Measurements from ENCODE around the gene PPP2R5C.

The PPP2R5C gene

GRCh38 chr14:101835566-101835965 is 74.1 kb downstream of the PPP2R5C start:
- peak overlapping the region; percentile 55 for H3K18ac ChIP-seq (ENCODE audit: low read length)
- no peaks in the 10 kb centered on the region for H3K79me1 ChIP-seq (ENCODE audit: low read length)
- no peak overlapping the region for H3K4me2 ChIP-seq (ENCODE audit: low read length)
- no peak overlapping the region for H2BK12ac ChIP-seq (ENCODE audit: low read length)
- no peak for DNase-seq
- H3K4me1 ChIP-seq (ENCODE audit: control insufficient read depth in 1 of 2, insufficient read depth in 2 of 2, low read length in 2 of 2), result no peaks in the 10 kb centered on the region
- H3K9me3 ChIP-seq (ENCODE audit: insufficient read depth, low read depth, low read length), result no peaks in the 10 kb centered on the region
- no peak overlapping the region for H4K91ac ChIP-seq (ENCODE audit: low read depth, low read length)
- H3K79me2 ChIP-seq (ENCODE audit: control insufficient read depth, insufficient read depth, low read length, poor library complexity), result peaks cover 5% of the 10 kb centered on the region
- no peak overlapping the region for H3K14ac ChIP-seq (ENCODE audit: low read length)
- no peak overlapping the region for H2BK120ac ChIP-seq (ENCODE audit: insufficient read depth, low read length, poor library complexity)
- H3K27ac ChIP-seq (ENCODE audit: low read depth, low read length), result no peak overlapping the region
- H3K23ac ChIP-seq (ENCODE audit: low read length), result no peak overlapping the region
- peak overlapping the region; percentile 59 for H3K4ac ChIP-seq (ENCODE audit: low read depth, low read length)
- H3K9ac ChIP-seq (ENCODE audit: low read length), result no peak overlapping the region
- H4K8ac ChIP-seq (ENCODE audit: low read depth, low read length), result no peak overlapping the region
- H2AK5ac ChIP-seq (ENCODE audit: low read length), result no peak overlapping the region
- peak overlapping the region; percentile 69 for H2AFZ ChIP-seq (ENCODE audit: insufficient read depth, low read length, poor library complexity)
- no peak overlapping the region for H3K4me3 ChIP-seq (ENCODE audit: low read depth, low read length)
- H3K27me3 ChIP-seq (ENCODE audit: insufficient read depth, low read length), result no peaks in the 10 kb centered on the region
- WGBS (ENCODE audit: extremely low coverage, insufficient coverage, insufficient read length), result no CpG with 5 or more reads among the region's 11 CpGs
- peaks cover 6 to 9% of the 10 kb centered on the region in 2 experiments for H3K36me3 ChIP-seq (ENCODE audit: control insufficient read depth in 1 of 2, insufficient read depth in 2 of 2, low read length in 2 of 2)
- no peak overlapping the region for H2BK5ac ChIP-seq (ENCODE audit: low read depth, low read length, poor library complexity)
- H4K12ac ChIP-seq (ENCODE audit: low read depth, low read length), result no peak overlapping the region

DNA sequence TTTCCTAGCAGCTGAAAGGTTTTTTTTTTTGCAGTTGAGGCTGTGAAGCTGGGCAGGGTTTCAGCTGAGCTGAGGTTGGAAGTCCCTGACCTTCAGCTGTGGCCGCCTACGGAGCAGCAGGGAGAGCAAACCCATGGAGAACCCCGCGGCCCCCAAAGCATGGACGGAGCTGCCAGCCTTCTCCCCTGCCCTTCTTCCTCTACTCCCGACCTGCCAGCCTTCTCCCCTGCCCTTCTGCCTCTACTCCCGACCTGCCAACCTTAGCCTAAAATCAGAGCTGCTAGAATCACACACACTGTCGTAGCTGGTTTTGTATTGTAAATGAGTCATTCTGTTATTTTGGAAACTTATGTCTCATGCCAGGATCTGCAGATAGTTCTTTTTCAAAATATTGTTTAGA is 74.6 kb downstream of the PPP2R5C start:
- Histone ChIP-seq H3K27ac (ENCODE audit: low read depth, low read length) (no peak overlapping the region), H3K79me2 (ENCODE audit: control insufficient read depth, insufficient read depth, low read length, poor library complexity) (peaks cover 5% of the 10 kb centered on the region), H3K9me3 (ENCODE audit: insufficient read depth, low read depth, low read length) (no peaks in the 10 kb centered on the region), H3K23ac (ENCODE audit: low read length) (no peak overlapping the region), H2AFZ (ENCODE audit: insufficient read depth, low read length, poor library complexity) (no peak overlapping the region), H2BK12ac (ENCODE audit: low read length) (no peak overlapping the region), H3K4ac (ENCODE audit: low read depth, low read length) (no peak overlapping the region), H3K4me3 (ENCODE audit: low read depth, low read length) (no peak overlapping the region), H3K4me1 (ENCODE audit: control insufficient read depth in 1 of 2, insufficient read depth in 2 of 2, low read length in 2 of 2) (no peaks in the 10 kb centered on the region), H2AK5ac (ENCODE audit: low read length) (no peak overlapping the region), H3K4me2 (ENCODE audit: low read length) (no peak overlapping the region), H2BK5ac (ENCODE audit: low read depth, low read length, poor library complexity) (no peak overlapping the region), H4K12ac (ENCODE audit: low read depth, low read length) (no peak overlapping the region), H3K9ac (ENCODE audit: low read length) (no peak overlapping the region), H3K14ac (ENCODE audit: low read length) (no peak overlapping the region), H3K18ac (ENCODE audit: low read length) (no peak overlapping the region), H3K79me1 (ENCODE audit: low read length) (no peaks in the 10 kb centered on the region), H2BK120ac (ENCODE audit: insufficient read depth, low read length, poor library complexity) (no peak overlapping the region), H4K8ac (ENCODE audit: low read depth, low read length) (no peak overlapping the region), H4K91ac (ENCODE audit: low read depth, low read length) (no peak overlapping the region), H3K27me3 (ENCODE audit: insufficient read depth, low read length) (no peaks in the 10 kb centered on the region), H3K36me3 (ENCODE audit: control insufficient read depth in 1 of 2, insufficient read depth in 2 of 2, low read length in 2 of 2) (peaks cover 4 to 9% of the 10 kb centered on the region in 2 experiments)
- WGBS (ENCODE audit: extremely low coverage, insufficient coverage, insufficient read length), result no CpG with 5 or more reads among the region's 8 CpGs
- DNase-seq, result no peak

- H3K79me2 ChIP-seq (ENCODE audit: control insufficient read depth, insufficient read depth, low read length, poor library complexity), result peaks cover 5% of the 10 kb centered on the region
- no peak overlapping the region for H2BK5ac ChIP-seq (ENCODE audit: low read depth, low read length, poor library complexity)
- H3K18ac ChIP-seq (ENCODE audit: low read length), result no peak overlapping the region
- DNase-seq, result no peak
- H3K36me3 ChIP-seq (ENCODE audit: control insufficient read depth in 1 of 2, insufficient read depth in 2 of 2, low read length in 2 of 2), result peaks cover 3 to 6% of the 10 kb centered on the region in 2 experiments
- no peaks in the 10 kb centered on the region for H3K4me1 ChIP-seq (ENCODE audit: control insufficient read depth in 1 of 2, insufficient read depth in 2 of 2, low read length in 2 of 2)
- H3K27ac ChIP-seq (ENCODE audit: low read depth, low read length), result no peak overlapping the region
- H2AFZ ChIP-seq (ENCODE audit: insufficient read depth, low read length, poor library complexity), result no peak overlapping the region
- no CpG with 5 or more reads among the region's 5 CpGs for WGBS (ENCODE audit: extremely low coverage, insufficient coverage, insufficient read length)
- H2AK5ac ChIP-seq (ENCODE audit: low read length), result no peak overlapping the region
- no peak overlapping the region for H4K8ac ChIP-seq (ENCODE audit: low read depth, low read length)
- H3K79me1 ChIP-seq (ENCODE audit: low read length), result no peaks in the 10 kb centered on the region
- H2BK120ac ChIP-seq (ENCODE audit: insufficient read depth, low read length, poor library complexity), result no peak overlapping the region
- no peak overlapping the region for H3K4me2 ChIP-seq (ENCODE audit: low read length)
- H3K27me3 ChIP-seq (ENCODE audit: insufficient read depth, low read length), result no peaks in the 10 kb centered on the region
- H3K23ac ChIP-seq (ENCODE audit: low read length), result no peak overlapping the region
- H3K4ac ChIP-seq (ENCODE audit: low read depth, low read length), result no peak overlapping the region
- no peak overlapping the region for H3K4me3 ChIP-seq (ENCODE audit: low read depth, low read length)
- no peaks in the 10 kb centered on the region for H3K9me3 ChIP-seq (ENCODE audit: insufficient read depth, low read depth, low read length)
- no peak overlapping the region for H3K14ac ChIP-seq (ENCODE audit: low read length)
- H3K9ac ChIP-seq (ENCODE audit: low read length), result no peak overlapping the region
- no peak overlapping the region for H4K91ac ChIP-seq (ENCODE audit: low read depth, low read length)
- no peak overlapping the region for H2BK12ac ChIP-seq (ENCODE audit: low read length)
- H4K12ac ChIP-seq (ENCODE audit: low read depth, low read length), result no peak overlapping the region
These were observed 77.0 kb downstream of the PPP2R5C start for GRCh38 chr14:101838476-101838875.

- no peak overlapping the region for H3K9ac ChIP-seq (ENCODE audit: low read length)
- no peak overlapping the region for H3K18ac ChIP-seq (ENCODE audit: low read length)
- H3K27ac ChIP-seq (ENCODE audit: low read depth, low read length), result no peak overlapping the region
- H3K79me1 ChIP-seq (ENCODE audit: low read length), result no peaks in the 10 kb centered on the region
- no peaks in the 10 kb centered on the region for H3K27me3 ChIP-seq (ENCODE audit: insufficient read depth, low read length)
- no peak overlapping the region for H4K12ac ChIP-seq (ENCODE audit: low read depth, low read length)
- H2BK12ac ChIP-seq (ENCODE audit: low read length), result no peak overlapping the region
- no peak overlapping the region for H4K91ac ChIP-seq (ENCODE audit: low read depth, low read length)
- DNase-seq, result no peak
- H3K4me1 ChIP-seq (ENCODE audit: control insufficient read depth in 1 of 2, insufficient read depth in 2 of 2, low read length in 2 of 2), result no peaks in the 10 kb centered on the region
- no peak overlapping the region for H3K4me2 ChIP-seq (ENCODE audit: low read length)
- no peak overlapping the region for H3K14ac ChIP-seq (ENCODE audit: low read length)
- no peak overlapping the region for H3K4me3 ChIP-seq (ENCODE audit: low read depth, low read length)
- no peak overlapping the region for H4K8ac ChIP-seq (ENCODE audit: low read depth, low read length)
- H2AFZ ChIP-seq (ENCODE audit: insufficient read depth, low read length, poor library complexity), result no peak overlapping the region
- no CpG with 5 or more reads among the region's 11 CpGs for WGBS (ENCODE audit: extremely low coverage, insufficient coverage, insufficient read length)
- peaks cover 5% of the 10 kb centered on the region for H3K79me2 ChIP-seq (ENCODE audit: control insufficient read depth, insufficient read depth, low read length, poor library complexity)
- H3K23ac ChIP-seq (ENCODE audit: low read length), result no peak overlapping the region
- no peak overlapping the region for H2AK5ac ChIP-seq (ENCODE audit: low read length)
- H3K9me3 ChIP-seq (ENCODE audit: insufficient read depth, low read depth, low read length), result no peaks in the 10 kb centered on the region
- H2BK120ac ChIP-seq (ENCODE audit: insufficient read depth, low read length, poor library complexity), result no peak overlapping the region
- no peak overlapping the region for H3K4ac ChIP-seq (ENCODE audit: low read depth, low read length)
- no peak overlapping the region for H2BK5ac ChIP-seq (ENCODE audit: low read depth, low read length, poor library complexity)
- peaks cover 5 to 8% of the 10 kb centered on the region in 2 experiments for H3K36me3 ChIP-seq (ENCODE audit: control insufficient read depth in 1 of 2, insufficient read depth in 2 of 2, low read length in 2 of 2)
These were observed 77.7 kb downstream of the PPP2R5C start for GRCh38 chr14:101839236-101839635.
